Non-pigmented ciliary epithelial cell (primary cell): ENCODE data around the gene TRIM15.
"Not testable (repeated sequence)": the region's sequence is repeated elsewhere in the genome, so short reads cannot be mapped to it uniquely, and the experiment has no call there.

Experiments used
- DNase-seq: peaks from one replicate; pipeline ENCODE4 v3.0.0-alpha.2; 2010; ENCODE audit warnings: low read depth

The TRIM15 gene

GRCh38 chr6:30162265-30163089 is 869 bp upstream of the TRIM15 start:
- DNase-seq = no peak

- no peak for DNase-seq
Observed at GRCh38 chr6:30163918-30164654, 740 bp downstream of the TRIM15 start.

GRCh38 chr6:30164714-30165113 is 1.4 kb downstream of the TRIM15 start:
- DNase-seq = no peak

- not testable (repeated sequence) for DNase-seq
Observed at GRCh38 chr6:30165238-30165637, 1.9 kb downstream of the TRIM15 start.

GRCh38 chr6:30167101-30167500 is 3.8 kb downstream of the TRIM15 start:
- no peak for DNase-seq

- DNase-seq = no peak
Observed at GRCh38 chr6:30168741-30169140, 5.4 kb downstream of the TRIM15 start.

- no peak for DNase-seq
Observed at GRCh38 chr6:30169658-30170614, 6.6 kb downstream of the TRIM15 start.

GRCh38 chr6:30171677-30172471 is 8.5 kb downstream of the TRIM15 start:
- DNase-seq = no peak

- DNase-seq = no peak
Observed at GRCh38 chr6:30172681-30173080, 9.3 kb downstream of the TRIM15 start.

GRCh38 chr6:30175765-30176164 is 12.4 kb downstream of the TRIM15 start:
- no peak for DNase-seq

- DNase-seq = no peak
Observed at GRCh38 chr6:30178837-30179236, 15.5 kb downstream of the TRIM15 start.

GRCh38 chr6:30180145-30180544 is 16.8 kb downstream of the TRIM15 start:
- DNase-seq = no peak

GRCh38 chr6:30184417-30185031 is 21.2 kb downstream of the TRIM15 start:
- no peak for DNase-seq

- DNase-seq = no peak
Observed at GRCh38 chr6:30185846-30186484, 22.6 kb downstream of the TRIM15 start.

GRCh38 chr6:30188541-30188940 is 25.2 kb downstream of the TRIM15 start:
- no peak for DNase-seq

- DNase-seq = no peak
Observed at GRCh38 chr6:30192076-30192475, 28.7 kb downstream of the TRIM15 start.

GRCh38 chr6:30194797-30195690 is 31.7 kb downstream of the TRIM15 start:
- no peak for DNase-seq

GRCh38 chr6:30195951-30196350 is 32.6 kb downstream of the TRIM15 start:
- no peak for DNase-seq

GRCh38 chr6:30196376-30196775 is 33.0 kb downstream of the TRIM15 start:
- no peak for DNase-seq
